Left lung (tissue), 10 donors: Measurements from ENCODE around the gene LRIG1. TPM values are rescaled to one million over a fixed set of nuclear protein-coding genes. Genes with fewer than 3 reads are reported as not detected.

ENCODE experiments used
- ATAC-seq: fragments of 200-7000 bp; cut with Tn5 transposase; one replicate; pipeline ENCODE4 v1.9.1; 2020; ENCODE audit warnings: moderate library complexity
- DNase-seq, 4 donors: peaks; one replicate each; pipeline ENCODE4 v3.0.0-alpha.2; 2013 to 2020
- H3K27ac ChIP-seq, 2 donors: fragments of 200-600 bp; sonication (generic) in 1 of 2; one replicate each; pipeline versions ENCODE4 v1.5.0 to v1.8.0; 2020 to 2021
- H3K27me3 ChIP-seq, 2 donors: fragments of 200-600 bp; sonication (generic) in 1 of 2; one replicate each; pipeline versions ENCODE4 v1.5.0 to v1.8.0; 2020 to 2021
- H3K36me3 ChIP-seq, 2 donors: fragments of 200-600 bp; sonication (generic) in 1 of 2; one replicate each; pipeline versions ENCODE4 v1.5.0 to v1.8.0; 2020 to 2021
- H3K4me1 ChIP-seq, 2 donors: fragments of 200-600 bp; one replicate each; pipeline ENCODE4 v1.8.0; 2021
- H3K4me3 ChIP-seq, 2 donors: fragments of 200-600 bp; sonication (generic) in 1 of 2; one replicate each; pipeline versions ENCODE4 v1.5.0 to v1.8.0; 2020 to 2021; ENCODE audit warnings: mild to moderate bottlenecking in 1 of 2
- H3K9me3 ChIP-seq, 2 donors: fragments of 200-600 bp; sonication (generic) in 1 of 2; one replicate each; pipeline versions ENCODE4 v1.5.0 to v1.8.0; 2020 to 2021
- intact Hi-C, 2 donors: fragments of 100-400 bp; cut with DNase I; formaldehyde crosslinking; loops; one replicate each; pipeline versions ENCODE4 v1.11.2 to v1.14.2; 2022
- polyA plus RNA-seq, 6 donors: library from polyadenylated mRNA; unstranded; fragments of 120-200 nt; gene quantifications; one replicate each; pipeline ENCODE4 v1.2.1, GENCODE V29; 2013; ENCODE audit not compliant: insufficient read length in 6 of 6
- total RNA-seq, 2 donors: library from RNA; stranded (reverse); fragmentation: NEBNext Ultra II Directional; extraction: Animal tissue kit (Norgen Biotek cat#: 25700); gene quantifications; one replicate each; pipeline ENCODE4 v1.2.1, GENCODE V29; 2021
- TF ChIP-seq, protein P1 (sequence below), 2 donors: fragments of 200-600 bp; sonication (generic) in 1 of 2; IDR thresholded peaks; one replicate each; pipeline versions ENCODE4 v1.5.0 to v1.8.0; 2021; ENCODE audit warnings: antibody characterized with exemption in 2 of 2
- donor health status: DM: no; HTN: yes; CAD: no.
- donor health status: DM: no; HTN: no; CAD: no.

LRIG1 gene
- total and polyA plus RNA-seq, 8 donors = 32.6 to 42.7 (median 35.7) TPM

DNA sequence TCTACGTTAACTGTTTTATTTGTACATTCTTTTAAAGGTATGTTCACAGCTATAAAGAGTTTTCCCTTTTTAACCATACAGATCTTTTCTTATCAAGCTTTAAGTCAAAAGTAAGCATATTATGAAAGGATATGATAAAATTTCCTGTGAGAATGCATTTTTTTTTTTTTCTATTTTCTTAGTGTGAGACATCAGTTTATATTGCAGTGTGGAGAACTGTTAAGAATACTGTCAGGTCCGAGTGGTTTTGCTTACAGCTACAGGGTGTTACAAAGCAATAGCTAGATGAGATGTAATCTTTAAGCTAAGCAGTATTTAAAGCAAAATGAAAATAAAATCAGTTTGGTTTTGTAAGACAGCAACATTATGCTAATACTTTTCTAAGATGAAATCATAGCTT is 146.8 kb downstream of the LRIG1 start:
- H3K4me3 ChIP-seq = no peak overlapping the region
- TF ChIP-seq, protein P1, sequence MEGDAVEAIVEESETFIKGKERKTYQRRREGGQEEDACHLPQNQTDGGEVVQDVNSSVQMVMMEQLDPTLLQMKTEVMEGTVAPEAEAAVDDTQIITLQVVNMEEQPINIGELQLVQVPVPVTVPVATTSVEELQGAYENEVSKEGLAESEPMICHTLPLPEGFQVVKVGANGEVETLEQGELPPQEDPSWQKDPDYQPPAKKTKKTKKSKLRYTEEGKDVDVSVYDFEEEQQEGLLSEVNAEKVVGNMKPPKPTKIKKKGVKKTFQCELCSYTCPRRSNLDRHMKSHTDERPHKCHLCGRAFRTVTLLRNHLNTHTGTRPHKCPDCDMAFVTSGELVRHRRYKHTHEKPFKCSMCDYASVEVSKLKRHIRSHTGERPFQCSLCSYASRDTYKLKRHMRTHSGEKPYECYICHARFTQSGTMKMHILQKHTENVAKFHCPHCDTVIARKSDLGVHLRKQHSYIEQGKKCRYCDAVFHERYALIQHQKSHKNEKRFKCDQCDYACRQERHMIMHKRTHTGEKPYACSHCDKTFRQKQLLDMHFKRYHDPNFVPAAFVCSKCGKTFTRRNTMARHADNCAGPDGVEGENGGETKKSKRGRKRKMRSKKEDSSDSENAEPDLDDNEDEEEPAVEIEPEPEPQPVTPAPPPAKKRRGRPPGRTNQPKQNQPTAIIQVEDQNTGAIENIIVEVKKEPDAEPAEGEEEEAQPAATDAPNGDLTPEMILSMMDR (IDR thresholded peaks at IDR 0.05) = no peak
- no peaks in the 10 kb centered on the region for H3K4me1 ChIP-seq
- no peaks in the 10 kb centered on the region for H3K36me3 ChIP-seq
- DNase-seq = no peak
- no peak overlapping the region for H3K27ac ChIP-seq
- H3K9me3 ChIP-seq = no peaks in the 10 kb centered on the region
- no peaks in the 10 kb centered on the region for H3K27me3 ChIP-seq
- ATAC-seq = no peak
- intact Hi-C loops = no loop called here

DNA sequence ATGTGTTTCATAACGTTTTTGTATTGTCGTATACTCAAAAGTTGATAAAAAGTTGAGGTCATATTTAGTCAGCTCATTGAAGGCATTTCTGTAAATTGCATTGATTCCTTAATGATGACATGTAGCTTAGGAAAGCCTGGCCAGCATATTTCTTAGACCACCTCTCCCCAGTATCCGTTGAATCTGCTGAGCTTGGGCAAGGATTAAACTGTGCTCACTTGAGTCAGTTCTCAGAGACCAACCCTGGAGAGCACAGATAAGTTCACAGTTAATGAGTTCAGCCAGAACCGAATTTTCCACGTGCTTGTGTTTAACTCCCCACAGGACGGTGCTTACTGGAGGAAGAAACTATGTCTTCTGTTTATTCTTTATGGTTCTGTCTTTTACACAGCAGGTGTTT is 147.3 kb downstream of the LRIG1 start:
- DNase-seq = no peak
- intact Hi-C loops = no loop called here
- Histone ChIP-seq H3K27me3 (no peaks in the 10 kb centered on the region), H3K27ac (no peak overlapping the region), H3K36me3 (no peaks in the 10 kb centered on the region), H3K4me1 (no peaks in the 10 kb centered on the region), H3K9me3 (no peaks in the 10 kb centered on the region), H3K4me3 (no peak overlapping the region)
- no peak for ATAC-seq
- TF ChIP-seq, protein P1 (IDR thresholded peaks at IDR 0.05) = no peak

DNA sequence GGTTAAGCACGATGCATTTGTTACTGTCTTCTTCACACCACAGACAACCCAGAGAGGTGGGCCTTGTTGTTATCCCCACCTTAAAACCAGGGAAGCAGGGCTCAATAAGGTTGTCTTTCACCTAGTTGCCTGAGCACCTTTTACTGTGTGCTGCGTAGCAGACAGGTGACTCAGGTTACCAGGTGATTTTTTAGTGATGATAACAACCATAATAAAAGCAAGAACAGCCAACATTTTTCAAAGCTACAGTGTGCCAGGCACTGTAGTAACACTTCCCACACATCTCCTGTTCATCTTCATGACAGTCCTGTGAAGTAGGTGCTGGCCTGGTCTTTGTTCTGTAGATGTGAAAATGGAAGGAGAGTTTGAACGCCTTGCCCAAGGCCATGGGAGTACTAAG is 147.8 kb downstream of the LRIG1 start:
- H3K36me3 ChIP-seq = no peaks in the 10 kb centered on the region
- TF ChIP-seq, protein P1 (IDR thresholded peaks at IDR 0.05) = no peak
- no peaks in the 10 kb centered on the region for H3K4me1 ChIP-seq
- no peak for DNase-seq
- intact Hi-C loops = no loop called here
- H3K4me3 ChIP-seq = no peak overlapping the region
- no peaks in the 10 kb centered on the region for H3K9me3 ChIP-seq
- H3K27ac ChIP-seq = no peak overlapping the region
- H3K27me3 ChIP-seq = no peaks in the 10 kb centered on the region
- no peak for ATAC-seq

DNA sequence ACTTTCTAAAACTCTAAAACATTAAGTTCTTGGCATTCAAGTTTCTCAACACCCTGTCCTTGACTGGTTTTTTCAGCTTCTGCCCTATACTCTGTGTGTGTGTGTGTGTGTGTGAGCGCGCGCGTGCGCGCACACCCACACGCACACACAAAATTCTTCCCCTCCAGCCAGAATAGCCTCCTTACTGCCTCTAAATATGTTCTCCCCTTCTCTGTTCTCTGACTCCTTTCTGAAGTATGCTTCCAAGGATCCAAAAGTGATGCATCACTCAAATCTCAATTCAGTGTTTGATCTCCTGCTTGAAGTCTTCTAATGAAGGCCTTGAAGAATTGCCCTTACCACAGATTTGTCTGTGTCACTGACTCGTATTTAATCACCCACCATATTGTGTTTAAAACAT is 150.2 kb downstream of the LRIG1 start:
- peaks cover 0 to 8% of the 10 kb centered on the region in 2 donors for H3K36me3 ChIP-seq
- intact Hi-C loops = no loop called here

DNA sequence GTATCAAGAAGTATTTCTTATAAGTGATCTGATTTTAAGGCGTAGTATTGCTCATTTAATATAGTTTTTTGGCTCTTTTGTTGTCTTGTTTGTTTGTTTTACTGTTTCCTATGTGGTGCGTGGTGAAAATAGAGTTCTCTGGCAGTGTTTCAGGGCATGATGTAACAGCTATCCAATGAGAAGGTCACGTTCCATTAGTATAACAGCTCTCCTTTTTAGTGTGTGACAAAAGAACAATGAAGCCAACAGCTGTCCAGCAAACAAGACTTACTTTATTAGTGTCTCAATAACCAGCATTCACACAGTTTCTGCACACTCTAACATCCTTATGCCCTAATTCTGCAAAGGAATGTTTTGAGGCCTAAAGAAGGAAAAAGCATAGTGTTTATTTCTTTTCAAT is 152.1 kb downstream of the LRIG1 start:
- Histone ChIP-seq H3K27me3 (no peaks in the 10 kb centered on the region), H3K27ac (no peak overlapping the region), H3K4me1 (no peaks in the 10 kb centered on the region), H3K9me3 (no peaks in the 10 kb centered on the region), H3K4me3 (no peak overlapping the region), H3K36me3 (peaks cover 0 to 8% of the 10 kb centered on the region in 2 donors)
- TF ChIP-seq, protein P1 (IDR thresholded peaks at IDR 0.05) = no peak
- ATAC-seq (no peak), DNase-seq (no peak)
- intact Hi-C loops = no loop called here

More for the DNA sequence above, 150.2 kb downstream of the LRIG1 start:
- H3K27ac ChIP-seq = no peak overlapping the region
- no peaks in the 10 kb centered on the region for H3K4me1 ChIP-seq
- H3K9me3 ChIP-seq = no peaks in the 10 kb centered on the region
- H3K27me3 ChIP-seq = no peaks in the 10 kb centered on the region
- ATAC-seq = no peak
- no peak overlapping the region for H3K4me3 ChIP-seq
- no peak for DNase-seq
- TF ChIP-seq, protein P1 (IDR thresholded peaks at IDR 0.05) = no peak
